Endothelial cell of umbilical vein (primary cell): ENCODE measurements around the gene CHRNA1. TPM values are rescaled to one million over a fixed set of nuclear protein-coding genes. Genes with fewer than 3 reads are reported as not detected.

Experiments used
- BruUV-seq: library from RNA; stranded (reverse); fragments of 400-500 nt; replicated peaks from 2 replicates; lab custom pipeline; 2021; lab: Mats Ljungman, UMichigan
- CTCF ChIA-PET: fragments of 300-600, 350-600 bp; sonication (Branson Sonifier 250); formaldehyde crosslinking; loops from one replicate; lab custom pipeline; 2021; ENCODE audit warnings: antibody characterized with exemption, inconsistent platforms; lab: Charles Lee
- POLR2A ChIA-PET: fragments of 300-600, 350-600 bp; sonication (Branson Sonifier 250); formaldehyde crosslinking; loops from one replicate; lab custom pipeline; 2021; ENCODE audit warnings: antibody characterized with exemption, inconsistent platforms; lab: Charles Lee
- DNase-seq: peaks from one replicate; pipeline ENCODE4 v3.0.0-alpha.2; 2011; ENCODE audit warnings: low read depth, low spot score
- FAIRE-seq: peaks from 2 replicates; lab custom pipeline; 2011; peaks lifted over from hg19 to GRCh38; lab: Jason Lieb, UNC
- H2AFZ ChIP-seq: 2 replicates; pipeline ENCODE4 v1.6.0; 2012; ENCODE audit warnings: low read depth, low read length, control low read depth, inconsistent platforms
- H3K27ac ChIP-seq: 2 replicates; pipeline ENCODE4 v1.5.1; 2011; ENCODE audit warnings: low read depth, mild to moderate bottlenecking, control low read depth, low read length, moderate library complexity; ENCODE audit not compliant: insufficient read depth
- H3K27me3 ChIP-seq, 2 experiments: 2 replicates each; pipeline versions ENCODE4 v1.6.0 to v1.6.1; 2011; ENCODE audit warnings: low read length in 2 of 2, mixed read lengths in 1 of 2; ENCODE audit not compliant: control insufficient read depth in 2 of 2, insufficient read depth in 2 of 2
- H3K36me3 ChIP-seq, 2 experiments: 2 replicates in 1 of 2; 3 replicates in 1 of 2; pipeline ENCODE4 v1.5.1; 2011; ENCODE audit warnings: low read length in 2 of 2, mild to moderate bottlenecking in 1 of 2, moderate library complexity in 1 of 2; ENCODE audit not compliant: control insufficient read depth in 2 of 2, insufficient read depth in 2 of 2; ENCODE audit errors: extremely low read depth in 1 of 2
- H3K4me1 ChIP-seq: 3 replicates; pipeline ENCODE4 v1.5.1; 2011; ENCODE audit warnings: mild to moderate bottlenecking, low read length; ENCODE audit not compliant: control insufficient read depth, insufficient read depth; ENCODE audit errors: extremely low read depth
- H3K4me2 ChIP-seq: 2 replicates; pipeline ENCODE4 v1.6.1; 2011; ENCODE audit warnings: low read length, control low read depth, mixed read lengths; ENCODE audit not compliant: insufficient read depth
- H3K4me3 ChIP-seq, 3 experiments: fragments of 200-600 bp in 1 of 3; sonication (generic), shearing (Covaris generic) in 1 of 3; replicated peaks in 1 of 3; 2 replicates each; pipeline ENCODE4 v1.5.1; 2011 to 2016; ENCODE audit warnings: control low read depth in 3 of 3, low read length in 3 of 3, mild to moderate bottlenecking in 2 of 3, inconsistent platforms in 1 of 3, low read depth in 1 of 3, moderate library complexity in 1 of 3; ENCODE audit not compliant: insufficient read depth in 1 of 3
- H3K79me2 ChIP-seq: 2 replicates; pipeline ENCODE4 v1.6.0; 2012; ENCODE audit warnings: low read length, inconsistent platforms; ENCODE audit not compliant: control insufficient read depth, insufficient read depth
- H3K9ac ChIP-seq: replicated peaks from 2 replicates; pipeline ENCODE3; 2011; ENCODE audit warnings: low read length, control low read depth; ENCODE audit not compliant: insufficient read depth; ENCODE audit errors: extremely low read depth
- H3K9me1 ChIP-seq: replicated peaks from 3 replicates; pipeline ENCODE4 v1.6.0; 2011; ENCODE audit warnings: mild to moderate bottlenecking, low read length; ENCODE audit not compliant: control insufficient read depth, insufficient read depth; ENCODE audit errors: extremely low read depth
- H3K9me3 ChIP-seq: replicated peaks from 2 replicates; pipeline ENCODE4 v1.5.1; 2012; ENCODE audit warnings: low read length, inconsistent platforms; ENCODE audit not compliant: control insufficient read depth, insufficient read depth
- H4K20me1 ChIP-seq: replicated peaks from 2 replicates; pipeline ENCODE3; 2011; ENCODE audit warnings: mild to moderate bottlenecking, low read length; ENCODE audit not compliant: control insufficient read depth, insufficient read depth; ENCODE audit errors: extremely low read depth
- CTCF ChIP-seq, 2 donors: IDR thresholded peaks; 1 replicate in 1 of 2; 2 replicates in 1 of 2; pipeline ENCODE4 v1.5.1; 2011; ENCODE audit warnings: low read length in 2 of 2, mild to moderate bottlenecking in 2 of 2, moderate library complexity in 2 of 2, control low read depth in 1 of 2, inconsistent platforms in 1 of 2, low read depth in 1 of 2; ENCODE audit not compliant: insufficient read depth in 1 of 2; ENCODE audit errors: extremely low read depth in 1 of 2
- EZH2 ChIP-seq: IDR thresholded peaks from 2 replicates; pipeline ENCODE4 v1.6.1; 2012; ENCODE audit warnings: borderline replicate concordance, low read depth, mild to moderate bottlenecking, moderate library complexity, low read length, inconsistent platforms; ENCODE audit not compliant: severe bottlenecking
- FOS ChIP-seq: IDR thresholded peaks from 2 replicates; pipeline ENCODE4 v1.6.1; 2011; ENCODE audit warnings: mild to moderate bottlenecking, low read length, moderate library complexity, borderline replicate concordance; ENCODE audit not compliant: insufficient read depth
- GATA2 ChIP-seq: IDR thresholded peaks from 2 replicates; pipeline ENCODE4 v1.7.0; 2011; ENCODE audit warnings: low read depth, mild to moderate bottlenecking, moderate library complexity, mixed read lengths, low read length; ENCODE audit not compliant: insufficient read length, insufficient read depth
- JUN ChIP-seq: IDR thresholded peaks from 2 replicates; pipeline ENCODE4 v1.6.1; 2011; ENCODE audit warnings: borderline replicate concordance, low read depth; ENCODE audit not compliant: insufficient read length, insufficient read depth
- MAX ChIP-seq: IDR thresholded peaks from 2 replicates; pipeline ENCODE4 v1.6.1; 2011; ENCODE audit not compliant: insufficient read depth, insufficient read length
- MYC ChIP-seq: IDR thresholded peaks from one replicate; pipeline ENCODE4 v1.6.1; 2011; ENCODE audit warnings: mild to moderate bottlenecking, low read depth, low read length
- POLR2A ChIP-seq: IDR thresholded peaks from 2 replicates; pipeline ENCODE4 v1.6.1; 2012; ENCODE audit warnings: low read depth, mild to moderate bottlenecking, control low read depth, low read length
- POLR2AphosphoS5 ChIP-seq: IDR thresholded peaks from 2 replicates; pipeline ENCODE4 v1.6.1; 2012; ENCODE audit warnings: low read depth, mild to moderate bottlenecking, control low read depth, low read length, moderate library complexity; ENCODE audit not compliant: insufficient read depth
- dilution Hi-C: fragments of 300-500 bp; cut with MboI; formaldehyde crosslinking; loops from one replicate; pipeline ENCODE4 v1.15.0; 2019; ENCODE audit warnings: low sequenced_read_pairs; ENCODE audit not compliant: extremely low pct_ligation_motif_present
- intact Hi-C: fragments of 100-400 bp; cut with micrococcal nuclease; formaldehyde crosslinking; loops from one replicate; pipeline ENCODE4 v1.10.0; 2022
- polyA plus RNA-seq, 4 experiments: library from polyadenylated mRNA; depleted of rRNA in 3 of 4; stranded (reverse) in 3 of 4; unstranded in 1 of 4; fragments of >200 nt; gene quantifications; 2 replicates each; pipeline versions ENCODE4 v1.2.1 to v1.2.3, GENCODE V29; 2011 to 2012; ENCODE audit warnings: missing spikeins in 1 of 4
- total RNA-seq: library from RNA; stranded (reverse); gene quantifications from 2 replicates; pipeline ENCODE4 v1.2.3, GENCODE V29; 2021

The CHRNA1 gene
- total and polyA plus RNA-seq, 2 donors (not counting 3 experiments of a cell fraction or from before 2014, with no cell fraction given): 11.3 to 18.2 TPM

GRCh38 chr2:174789001-174789400 lies 24.7 kb upstream of the CHRNA1 start:
- FAIRE-seq: no peak
- dilution Hi-C loops: no loop called here
- Histone ChIP-seq H3K36me3 (no peaks in the 10 kb centered on the region), H3K4me3 (no peak overlapping the region), H3K9me3 (no peaks in the 10 kb centered on the region), H3K9ac (no peak overlapping the region), H2AFZ (peak overlapping the region; percentile 41), H3K9me1 (no peaks in the 10 kb centered on the region), H3K4me2 (no peak overlapping the region), H3K79me2 (no peaks in the 10 kb centered on the region), H3K27me3 (no peaks in the 10 kb centered on the region), H3K27ac (no peak overlapping the region), H4K20me1 (no peaks in the 10 kb centered on the region), H3K4me1 (peaks cover 18% of the 10 kb centered on the region)
- CTCF ChIA-PET: interaction anchor here (1.1 to 7.4 kb wide), 3 partner anchors 18 to 201 kb away, joined by 3 to 48 read pairs (median 3); no protein-coding TSS in a partner anchor
- intact Hi-C loops: no loop called here
- TF ChIP-seq MAX: no peak
- no peak for TF ChIP-seq CTCF (IDR thresholded peaks at IDR 0.05; ENCODE audit: extremely low read depth in 1 of 2, insufficient read depth in 1 of 2, low read depth in 1 of 2, low read length in 2 of 2)
- TF ChIP-seq JUN: no peak
- no peak for TF ChIP-seq POLR2AphosphoS5
- DNase-seq: no peak
- no TSS peak for BruUV-seq
- POLR2A ChIA-PET: no interaction called here

GRCh38 chr2:174788291-174788929 lies 24.1 kb upstream of the CHRNA1 start:
- POLR2A ChIA-PET: no interaction called here
- no peak overlapping the region for H3K9ac ChIP-seq

More at GRCh38 chr2:174788291-174788929, 24.1 kb upstream of the CHRNA1 start:
- dilution Hi-C loops (no loop called here), intact Hi-C loops (no loop called here)
- no peaks in the 10 kb centered on the region for H3K27me3 ChIP-seq
- peak overlapping the region; percentile 41 for H2AFZ ChIP-seq
- no peaks in the 10 kb centered on the region for H3K9me3 ChIP-seq
- H3K79me2 ChIP-seq: no peaks in the 10 kb centered on the region
- TF ChIP-seq JUN: no peak
- no peak for TF ChIP-seq MYC
- TF ChIP-seq MAX: no peak
- TF ChIP-seq POLR2AphosphoS5: no peak
- TF ChIP-seq POLR2A: no peak
- no peak for TF ChIP-seq EZH2
- TF ChIP-seq FOS: no peak
- TF ChIP-seq GATA2: no peak
- TF ChIP-seq CTCF (IDR thresholded peaks at IDR 0.05; ENCODE audit: extremely low read depth in 1 of 2, insufficient read depth in 1 of 2, low read depth in 1 of 2, low read length in 2 of 2): no peak
- DNase-seq (no peak), FAIRE-seq (no peak)
- H3K27ac ChIP-seq: no peak overlapping the region
- no TSS peak for BruUV-seq
- CTCF ChIA-PET: interaction anchor here (1.3 to 7.4 kb wide), 2 partner anchors 17 to 39 kb away, joined by 3 to 48 read pairs; no protein-coding TSS in a partner anchor
- no peak overlapping the region for H3K4me2 ChIP-seq
- no peak overlapping the region for H3K4me3 ChIP-seq
- no peaks in the 10 kb centered on the region for H4K20me1 ChIP-seq
- no peaks in the 10 kb centered on the region for H3K36me3 ChIP-seq
- peaks cover 18% of the 10 kb centered on the region for H3K4me1 ChIP-seq
- no peaks in the 10 kb centered on the region for H3K9me1 ChIP-seq
